ENCODE results near the gene ENOSF1.

DNA sequence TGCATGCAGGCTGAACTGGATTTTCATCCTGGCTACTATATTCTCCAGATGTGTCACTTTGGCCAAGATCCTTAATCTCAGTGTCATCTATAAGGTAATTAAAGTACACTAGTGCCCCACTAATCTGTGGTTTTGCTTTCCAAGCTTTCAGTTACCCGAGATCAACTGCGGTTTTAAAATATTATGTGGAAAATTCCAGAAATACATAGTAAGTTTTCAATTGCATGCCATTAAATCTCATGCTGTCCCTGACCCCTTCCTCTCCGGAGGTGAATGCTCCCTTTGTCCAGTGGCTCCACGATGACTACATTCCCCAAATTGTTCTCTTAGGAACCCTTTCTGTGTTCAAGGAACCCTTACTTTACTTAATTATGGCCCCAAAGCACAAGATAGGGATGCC, 60.3 kb downstream of the ENOSF1 start:
- TF ChIP-seq FOXK2 (IDR thresholded peaks at IDR 0.05) (no peak), SPI1 (IDR thresholded peaks at IDR 0.05; ENCODE audit: borderline replicate concordance, insufficient read depth, low read depth, low read length) (no peak), ZNF384 (IDR thresholded peaks at IDR 0.05; ENCODE audit: borderline replicate concordance, low read depth, low read length) (no peak), NR2C1 (IDR thresholded peaks at IDR 0.05) (no peak), NFYB (IDR thresholded peaks at IDR 0.05; ENCODE audit: insufficient read depth, low read depth, low read length) (no peak), MTA3 (IDR thresholded peaks at IDR 0.05; ENCODE audit: borderline replicate concordance, low read length) (no peak)
- TF ChIP-seq, protein P1, sequence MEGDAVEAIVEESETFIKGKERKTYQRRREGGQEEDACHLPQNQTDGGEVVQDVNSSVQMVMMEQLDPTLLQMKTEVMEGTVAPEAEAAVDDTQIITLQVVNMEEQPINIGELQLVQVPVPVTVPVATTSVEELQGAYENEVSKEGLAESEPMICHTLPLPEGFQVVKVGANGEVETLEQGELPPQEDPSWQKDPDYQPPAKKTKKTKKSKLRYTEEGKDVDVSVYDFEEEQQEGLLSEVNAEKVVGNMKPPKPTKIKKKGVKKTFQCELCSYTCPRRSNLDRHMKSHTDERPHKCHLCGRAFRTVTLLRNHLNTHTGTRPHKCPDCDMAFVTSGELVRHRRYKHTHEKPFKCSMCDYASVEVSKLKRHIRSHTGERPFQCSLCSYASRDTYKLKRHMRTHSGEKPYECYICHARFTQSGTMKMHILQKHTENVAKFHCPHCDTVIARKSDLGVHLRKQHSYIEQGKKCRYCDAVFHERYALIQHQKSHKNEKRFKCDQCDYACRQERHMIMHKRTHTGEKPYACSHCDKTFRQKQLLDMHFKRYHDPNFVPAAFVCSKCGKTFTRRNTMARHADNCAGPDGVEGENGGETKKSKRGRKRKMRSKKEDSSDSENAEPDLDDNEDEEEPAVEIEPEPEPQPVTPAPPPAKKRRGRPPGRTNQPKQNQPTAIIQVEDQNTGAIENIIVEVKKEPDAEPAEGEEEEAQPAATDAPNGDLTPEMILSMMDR (IDR thresholded peaks at IDR 0.05 in 2 of 3, conservative IDR thresholded peaks at IDR 0.05 in 1 of 3; ENCODE audit: control insufficient read depth in 2 of 3, extremely low read depth in 1 of 3, insufficient read depth in 1 of 3, low read depth in 3 of 3, low read length in 3 of 3) = no peak
- TF ChIP-seq, protein P2, sequence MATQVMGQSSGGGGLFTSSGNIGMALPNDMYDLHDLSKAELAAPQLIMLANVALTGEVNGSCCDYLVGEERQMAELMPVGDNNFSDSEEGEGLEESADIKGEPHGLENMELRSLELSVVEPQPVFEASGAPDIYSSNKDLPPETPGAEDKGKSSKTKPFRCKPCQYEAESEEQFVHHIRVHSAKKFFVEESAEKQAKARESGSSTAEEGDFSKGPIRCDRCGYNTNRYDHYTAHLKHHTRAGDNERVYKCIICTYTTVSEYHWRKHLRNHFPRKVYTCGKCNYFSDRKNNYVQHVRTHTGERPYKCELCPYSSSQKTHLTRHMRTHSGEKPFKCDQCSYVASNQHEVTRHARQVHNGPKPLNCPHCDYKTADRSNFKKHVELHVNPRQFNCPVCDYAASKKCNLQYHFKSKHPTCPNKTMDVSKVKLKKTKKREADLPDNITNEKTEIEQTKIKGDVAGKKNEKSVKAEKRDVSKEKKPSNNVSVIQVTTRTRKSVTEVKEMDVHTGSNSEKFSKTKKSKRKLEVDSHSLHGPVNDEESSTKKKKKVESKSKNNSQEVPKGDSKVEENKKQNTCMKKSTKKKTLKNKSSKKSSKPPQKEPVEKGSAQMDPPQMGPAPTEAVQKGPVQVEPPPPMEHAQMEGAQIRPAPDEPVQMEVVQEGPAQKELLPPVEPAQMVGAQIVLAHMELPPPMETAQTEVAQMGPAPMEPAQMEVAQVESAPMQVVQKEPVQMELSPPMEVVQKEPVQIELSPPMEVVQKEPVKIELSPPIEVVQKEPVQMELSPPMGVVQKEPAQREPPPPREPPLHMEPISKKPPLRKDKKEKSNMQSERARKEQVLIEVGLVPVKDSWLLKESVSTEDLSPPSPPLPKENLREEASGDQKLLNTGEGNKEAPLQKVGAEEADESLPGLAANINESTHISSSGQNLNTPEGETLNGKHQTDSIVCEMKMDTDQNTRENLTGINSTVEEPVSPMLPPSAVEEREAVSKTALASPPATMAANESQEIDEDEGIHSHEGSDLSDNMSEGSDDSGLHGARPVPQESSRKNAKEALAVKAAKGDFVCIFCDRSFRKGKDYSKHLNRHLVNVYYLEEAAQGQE (IDR thresholded peaks at IDR 0.05; ENCODE audit: low read depth, low read length) = no peak

Measured in GM12878 (cell line).